ENCODE results near the gene DSCAML1.

The DSCAML1 gene

DNA sequence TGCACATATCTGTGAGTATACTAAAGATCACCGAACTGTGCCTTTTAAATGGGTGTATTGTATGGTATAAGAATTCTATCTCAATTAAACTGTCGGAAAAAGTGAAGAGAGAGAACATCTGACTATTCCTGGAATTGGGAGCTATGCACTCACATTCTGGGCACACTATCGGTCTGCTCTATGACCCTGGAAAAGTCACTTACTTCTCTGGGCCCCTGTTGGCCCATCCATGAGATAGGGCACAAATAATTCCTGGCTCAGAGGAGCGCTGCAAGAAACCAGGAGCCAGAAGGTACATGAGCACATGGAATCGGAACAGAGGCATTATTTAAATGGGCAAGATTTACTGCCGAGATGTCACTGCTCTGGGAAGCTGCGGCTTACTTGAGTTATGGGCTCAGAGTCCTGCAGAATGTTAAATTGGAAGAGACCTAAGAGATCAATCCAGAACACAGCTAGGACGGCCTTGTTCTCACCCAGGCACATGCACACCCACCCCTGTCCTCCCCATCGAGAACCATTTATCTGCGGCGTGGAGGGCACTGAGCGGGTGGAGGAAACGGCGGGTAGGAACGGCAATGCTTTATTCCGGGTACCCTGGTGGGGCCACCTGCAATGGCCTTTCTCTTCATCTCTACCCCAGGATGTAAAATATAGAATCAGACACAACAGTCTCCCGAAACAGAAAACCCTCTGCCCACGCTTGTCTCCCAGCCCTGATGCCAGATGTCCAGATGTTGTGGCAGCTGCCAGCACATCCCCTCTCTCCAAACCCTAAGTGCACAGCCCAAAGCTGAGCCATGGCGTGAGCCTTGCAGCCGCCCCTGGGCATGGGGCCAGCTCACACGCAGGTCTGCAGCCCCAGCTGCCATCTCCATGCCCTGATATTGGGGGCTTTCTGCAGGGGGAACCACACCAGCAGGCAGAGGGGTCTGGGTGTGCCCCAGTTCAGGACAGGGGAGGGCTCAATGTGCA, 142.4 kb downstream of the DSCAML1 start:
- H3K4me3 ChIP-seq (ENCODE audit: low read depth, low read length), result no peak overlapping the region
- H3K27me3 ChIP-seq (ENCODE audit: control insufficient read depth, insufficient read depth, low read length), result no peaks in the 10 kb centered on the region
- H3K27ac ChIP-seq (ENCODE audit: low read depth, low read length), result no peak overlapping the region
- H3K9me3 ChIP-seq (ENCODE audit: control insufficient read depth, insufficient read depth, low read length), result no peaks in the 10 kb centered on the region
- H3K36me3 ChIP-seq (ENCODE audit: control insufficient read depth, insufficient read depth, low read length), result no peaks in the 10 kb centered on the region
- H3K9ac ChIP-seq (ENCODE audit: low read depth, low read length), result no peak overlapping the region
- no peaks in the 10 kb centered on the region for H3K4me1 ChIP-seq (ENCODE audit: control insufficient read depth, insufficient read depth, low read length)

DNA sequence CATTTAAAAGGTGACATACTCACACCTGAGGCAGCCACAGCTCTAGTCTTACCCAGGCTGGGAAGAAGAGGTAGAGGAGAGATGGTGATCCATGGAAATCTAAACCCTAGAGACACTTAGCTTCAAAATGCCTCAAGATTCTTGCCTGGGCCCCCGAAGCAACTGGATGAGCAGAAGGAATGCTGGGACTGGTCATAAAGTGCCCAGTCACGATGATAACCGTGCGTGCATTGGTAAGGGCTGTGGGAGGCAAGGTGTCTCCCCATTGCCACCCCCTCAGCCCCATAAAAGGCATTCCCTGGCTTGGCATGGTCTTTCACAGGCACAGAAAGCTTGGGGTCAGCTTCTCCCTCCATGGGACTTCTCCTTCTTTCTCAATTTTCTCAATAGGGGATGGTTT, 144.5 kb downstream of the DSCAML1 start:
- H3K27me3 ChIP-seq (ENCODE audit: control insufficient read depth, insufficient read depth, low read length), result no peaks in the 10 kb centered on the region
- H3K36me3 ChIP-seq (ENCODE audit: control insufficient read depth, insufficient read depth, low read length), result no peaks in the 10 kb centered on the region
- no peaks in the 10 kb centered on the region for H3K9me3 ChIP-seq (ENCODE audit: control insufficient read depth, insufficient read depth, low read length)
- no peaks in the 10 kb centered on the region for H3K4me1 ChIP-seq (ENCODE audit: control insufficient read depth, insufficient read depth, low read length)
- H3K4me3 ChIP-seq (ENCODE audit: low read depth, low read length), result no peak overlapping the region
- H3K9ac ChIP-seq (ENCODE audit: low read depth, low read length), result no peak overlapping the region
- no peak overlapping the region for H3K27ac ChIP-seq (ENCODE audit: low read depth, low read length)

DNA sequence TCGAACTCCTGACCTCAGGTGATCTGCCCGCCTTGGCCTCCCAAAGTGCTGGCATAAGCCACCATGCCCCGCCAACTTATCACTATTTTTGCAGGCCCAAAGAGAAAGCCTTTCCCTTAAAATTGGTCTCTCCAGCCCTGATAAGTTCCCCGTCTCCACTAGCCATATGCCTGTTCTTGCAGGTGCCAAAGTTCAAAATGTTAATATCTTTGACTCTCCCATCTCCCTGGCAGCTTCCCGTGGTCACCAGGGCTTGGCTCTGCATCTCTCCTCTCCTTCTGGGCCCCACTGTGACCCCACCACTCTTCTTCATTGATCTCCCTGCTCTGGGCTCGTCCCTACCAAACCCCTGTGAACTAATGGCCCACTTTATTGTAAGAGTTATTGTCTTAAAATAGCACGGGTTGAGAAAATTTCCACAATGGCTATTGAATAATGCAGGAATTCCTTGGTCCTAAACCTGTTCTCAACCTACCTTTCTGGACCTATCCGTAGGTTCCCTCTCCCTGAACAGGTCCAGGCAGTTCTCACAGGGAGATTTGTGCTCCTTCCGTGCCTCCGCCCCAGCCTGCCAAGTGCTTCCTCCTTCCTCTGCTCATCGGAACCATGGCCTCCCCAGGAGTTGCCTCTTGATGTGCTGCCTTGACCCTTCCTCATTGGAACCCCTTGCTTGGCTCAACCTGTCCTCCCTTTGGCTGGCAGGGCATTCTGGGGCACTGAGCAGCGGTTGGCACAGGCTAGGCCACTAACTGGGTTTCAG, 147.5 kb downstream of the DSCAML1 start:
- H3K4me1 ChIP-seq (ENCODE audit: control insufficient read depth, insufficient read depth, low read length), result no peaks in the 10 kb centered on the region
- no peaks in the 10 kb centered on the region for H3K36me3 ChIP-seq (ENCODE audit: control insufficient read depth, insufficient read depth, low read length)
- H3K27me3 ChIP-seq (ENCODE audit: control insufficient read depth, insufficient read depth, low read length), result no peaks in the 10 kb centered on the region
- no peak overlapping the region for H3K27ac ChIP-seq (ENCODE audit: low read depth, low read length)
- no peak overlapping the region for H3K4me3 ChIP-seq (ENCODE audit: low read depth, low read length)
- H3K9me3 ChIP-seq (ENCODE audit: control insufficient read depth, insufficient read depth, low read length), result no peaks in the 10 kb centered on the region
- H3K9ac ChIP-seq (ENCODE audit: low read depth, low read length), result no peak overlapping the region

DNA sequence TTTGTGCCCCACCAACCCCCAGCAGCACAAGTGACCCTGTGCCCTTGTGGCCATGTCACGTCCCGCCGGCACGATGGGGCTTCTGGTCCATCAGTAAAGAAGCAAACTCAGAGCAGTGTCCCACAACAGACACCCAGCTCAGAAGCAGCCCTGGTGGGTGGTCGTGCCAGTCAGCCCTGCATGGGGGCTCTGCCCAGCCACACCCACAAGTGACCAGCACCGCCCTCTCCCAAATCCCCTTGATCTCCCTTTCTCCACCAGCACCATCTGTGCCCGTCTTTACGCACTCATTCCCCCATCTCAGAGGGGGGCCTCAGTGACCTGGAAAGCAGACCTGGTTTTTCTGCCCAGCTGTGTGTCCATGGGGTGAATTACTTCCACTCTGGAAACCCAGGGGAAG, 149.1 kb downstream of the DSCAML1 start:
- Histone ChIP-seq H3K27ac (ENCODE audit: low read depth, low read length) (no peak overlapping the region), H3K27me3 (ENCODE audit: control insufficient read depth, insufficient read depth, low read length) (no peaks in the 10 kb centered on the region), H3K9me3 (ENCODE audit: control insufficient read depth, insufficient read depth, low read length) (no peaks in the 10 kb centered on the region)

DNA sequence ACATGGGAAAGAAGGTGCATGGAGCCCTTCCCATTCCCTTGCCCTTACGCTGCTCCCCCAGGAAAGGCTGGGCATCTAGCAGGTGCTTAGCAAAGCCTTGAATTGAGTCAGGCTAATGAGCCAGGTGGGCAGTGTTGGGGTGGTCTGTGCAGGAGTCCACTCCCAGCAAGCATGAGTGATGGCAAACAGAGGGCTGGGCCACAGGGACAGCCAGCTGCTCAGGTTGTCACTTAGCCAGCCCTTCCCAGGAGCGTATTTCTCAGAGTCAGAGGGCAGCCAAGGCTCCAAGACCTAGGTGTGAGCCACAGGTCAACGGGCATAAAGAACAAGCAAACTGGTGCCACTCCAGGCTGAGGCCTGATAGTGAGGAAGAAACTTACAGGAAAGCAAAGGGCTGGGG, 149.8 kb downstream of the DSCAML1 start:
- no peaks in the 10 kb centered on the region for H3K27me3 ChIP-seq (ENCODE audit: control insufficient read depth, insufficient read depth, low read length)
- no peak overlapping the region for H3K4me3 ChIP-seq (ENCODE audit: low read depth, low read length)
- H3K4me1 ChIP-seq (ENCODE audit: control insufficient read depth, insufficient read depth, low read length), result no peaks in the 10 kb centered on the region
- no peak overlapping the region for H3K27ac ChIP-seq (ENCODE audit: low read depth, low read length)
- H3K9ac ChIP-seq (ENCODE audit: low read depth, low read length), result no peak overlapping the region
- no peaks in the 10 kb centered on the region for H3K36me3 ChIP-seq (ENCODE audit: control insufficient read depth, insufficient read depth, low read length)
- H3K9me3 ChIP-seq (ENCODE audit: control insufficient read depth, insufficient read depth, low read length), result no peaks in the 10 kb centered on the region

More for the DNA sequence above, 149.1 kb downstream of the DSCAML1 start:
- no peak overlapping the region for H3K9ac ChIP-seq (ENCODE audit: low read depth, low read length)
- H3K4me1 ChIP-seq (ENCODE audit: control insufficient read depth, insufficient read depth, low read length), result no peaks in the 10 kb centered on the region
- no peaks in the 10 kb centered on the region for H3K36me3 ChIP-seq (ENCODE audit: control insufficient read depth, insufficient read depth, low read length)
- H3K4me3 ChIP-seq (ENCODE audit: low read depth, low read length), result no peak overlapping the region

DNA sequence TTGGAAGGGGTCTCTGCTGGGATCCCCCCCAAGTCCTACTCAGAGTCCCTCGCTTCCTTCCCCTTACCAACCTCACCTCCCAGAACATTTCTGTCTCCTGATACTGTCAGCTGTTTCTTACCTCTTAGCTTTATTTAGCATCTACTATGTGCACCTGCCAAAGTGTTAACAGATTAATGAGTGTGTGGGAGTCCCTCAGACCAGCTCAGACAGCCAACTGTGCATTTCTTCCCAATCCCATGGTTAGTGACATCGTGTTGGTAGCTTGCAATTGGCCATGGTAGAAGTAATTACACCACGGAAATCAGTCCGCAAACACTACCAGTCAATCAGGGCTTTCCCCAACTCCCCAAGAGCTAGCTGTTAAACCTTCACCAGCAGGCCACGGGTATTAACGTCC, 150.6 kb downstream of the DSCAML1 start:
- H3K9me3 ChIP-seq (ENCODE audit: control insufficient read depth, insufficient read depth, low read length), result no peaks in the 10 kb centered on the region
- H3K4me3 ChIP-seq (ENCODE audit: low read depth, low read length), result no peak overlapping the region
- no peak overlapping the region for H3K27ac ChIP-seq (ENCODE audit: low read depth, low read length)
- H3K4me1 ChIP-seq (ENCODE audit: control insufficient read depth, insufficient read depth, low read length), result no peaks in the 10 kb centered on the region
- H3K27me3 ChIP-seq (ENCODE audit: control insufficient read depth, insufficient read depth, low read length), result no peaks in the 10 kb centered on the region
- no peaks in the 10 kb centered on the region for H3K36me3 ChIP-seq (ENCODE audit: control insufficient read depth, insufficient read depth, low read length)
- no peak overlapping the region for H3K9ac ChIP-seq (ENCODE audit: low read depth, low read length)

DNA sequence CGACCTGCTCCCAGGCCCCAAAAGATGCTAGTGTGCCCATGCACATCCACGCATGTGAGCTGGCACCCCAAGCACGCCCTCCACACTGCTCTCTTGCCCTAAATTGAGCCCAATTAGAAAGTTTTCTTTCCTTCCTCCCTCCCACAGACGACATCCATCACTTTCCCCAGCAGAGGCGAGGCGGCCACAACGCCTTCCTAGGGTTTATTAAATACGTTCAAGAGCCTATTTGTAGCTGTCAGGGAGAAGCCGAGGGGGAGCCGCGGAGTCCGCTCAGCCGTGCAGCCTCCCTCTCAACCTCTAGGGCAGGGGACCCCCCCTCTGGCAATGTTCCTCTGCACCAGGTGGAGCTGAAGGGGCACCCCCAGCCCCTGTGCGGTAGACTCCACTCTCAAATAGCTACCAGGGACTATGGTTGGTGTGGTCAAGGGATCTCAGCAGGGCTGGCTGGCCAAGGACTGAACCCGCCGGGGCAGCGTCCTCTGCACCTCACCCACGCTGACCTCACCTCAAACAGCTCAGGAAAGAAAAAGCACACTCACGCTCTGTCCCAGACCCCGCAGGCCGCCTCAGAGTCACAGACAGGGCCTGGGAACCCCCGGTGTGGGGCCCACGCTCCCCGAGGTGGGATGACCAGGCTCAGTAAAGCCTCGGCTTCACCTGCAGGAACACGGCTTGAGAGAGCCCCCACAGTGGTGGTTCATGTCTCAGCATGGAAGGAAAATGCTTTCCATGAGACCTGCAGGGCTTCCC, 152.4 kb downstream of the DSCAML1 start:
- H3K9ac ChIP-seq (ENCODE audit: low read depth, low read length), result no peak overlapping the region
- H3K27ac ChIP-seq (ENCODE audit: low read depth, low read length), result no peak overlapping the region
- no peaks in the 10 kb centered on the region for H3K4me1 ChIP-seq (ENCODE audit: control insufficient read depth, insufficient read depth, low read length)
- no peak overlapping the region for H3K4me3 ChIP-seq (ENCODE audit: low read depth, low read length)
- no peaks in the 10 kb centered on the region for H3K27me3 ChIP-seq (ENCODE audit: control insufficient read depth, insufficient read depth, low read length)
- no peaks in the 10 kb centered on the region for H3K9me3 ChIP-seq (ENCODE audit: control insufficient read depth, insufficient read depth, low read length)
- H3K36me3 ChIP-seq (ENCODE audit: control insufficient read depth, insufficient read depth, low read length), result no peaks in the 10 kb centered on the region

DNA sequence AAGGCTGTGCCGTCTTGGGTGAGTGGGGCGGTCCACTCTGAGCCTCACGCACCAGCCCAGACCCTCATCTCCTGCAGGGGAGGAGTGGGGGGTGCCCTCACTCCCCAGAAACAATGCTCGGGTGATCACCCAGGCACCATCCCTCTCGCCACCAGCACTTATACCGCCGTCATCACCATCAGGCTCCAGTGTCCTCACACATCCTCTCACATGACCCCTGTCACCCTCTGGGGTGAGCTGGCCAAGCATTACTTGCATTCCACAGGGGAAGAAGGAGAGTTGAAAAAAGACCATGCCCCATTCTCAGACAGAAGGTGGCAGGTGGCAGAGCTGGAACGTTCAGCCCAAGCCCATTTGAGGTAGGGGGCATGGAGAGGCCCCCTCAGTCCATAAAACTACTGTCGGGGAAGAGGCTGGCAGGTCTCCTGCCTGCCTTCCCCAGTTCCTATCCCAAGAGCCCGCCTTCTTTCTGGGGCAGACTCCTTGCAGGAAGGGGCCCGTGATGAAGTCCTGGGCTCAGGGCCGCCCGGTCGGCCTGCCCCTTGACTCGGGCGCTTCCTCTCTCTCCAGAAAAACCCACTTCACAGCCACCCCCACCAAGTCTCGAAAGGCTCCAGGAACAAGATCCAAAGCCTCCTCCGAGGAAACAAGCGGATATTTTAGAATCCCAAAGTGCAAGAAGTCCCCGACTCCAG, 153.3 kb downstream of the DSCAML1 start:
- Histone ChIP-seq H3K4me1 (ENCODE audit: control insufficient read depth, insufficient read depth, low read length) (no peaks in the 10 kb centered on the region), H3K27me3 (ENCODE audit: control insufficient read depth, insufficient read depth, low read length) (no peaks in the 10 kb centered on the region), H3K27ac (ENCODE audit: low read depth, low read length) (no peak overlapping the region), H3K9me3 (ENCODE audit: control insufficient read depth, insufficient read depth, low read length) (no peaks in the 10 kb centered on the region), H3K36me3 (ENCODE audit: control insufficient read depth, insufficient read depth, low read length) (no peaks in the 10 kb centered on the region), H3K9ac (ENCODE audit: low read depth, low read length) (no peak overlapping the region), H3K4me3 (ENCODE audit: low read depth, low read length) (no peak overlapping the region)

DNA sequence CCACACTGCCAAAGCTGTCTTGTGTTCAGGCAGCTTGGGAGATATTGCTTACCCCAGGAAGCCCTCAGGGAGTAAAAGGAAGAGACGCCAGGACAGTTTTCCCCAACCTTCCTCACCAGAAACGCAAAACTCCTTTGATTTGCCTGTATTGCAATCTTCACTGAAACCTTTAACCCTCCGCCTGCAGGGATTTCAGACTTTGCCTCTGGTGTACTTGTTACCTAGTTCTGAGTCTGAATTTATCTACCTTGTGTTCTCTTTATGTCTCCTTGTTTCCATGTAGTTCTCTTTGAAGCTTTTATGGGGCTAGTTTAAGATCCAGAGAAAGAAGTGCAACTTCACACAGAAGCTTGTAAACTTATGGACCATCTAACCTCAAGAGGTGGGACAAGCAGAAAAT, 154.2 kb downstream of the DSCAML1 start:
- Histone ChIP-seq H3K27me3 (ENCODE audit: control insufficient read depth, insufficient read depth, low read length) (no peaks in the 10 kb centered on the region), H3K9ac (ENCODE audit: low read depth, low read length) (no peak overlapping the region), H3K9me3 (ENCODE audit: control insufficient read depth, insufficient read depth, low read length) (no peaks in the 10 kb centered on the region), H3K4me3 (ENCODE audit: low read depth, low read length) (no peak overlapping the region), H3K4me1 (ENCODE audit: control insufficient read depth, insufficient read depth, low read length) (peaks cover 2% of the 10 kb centered on the region; the same call in 1 of the 2 replicates), H3K36me3 (ENCODE audit: control insufficient read depth, insufficient read depth, low read length) (no peaks in the 10 kb centered on the region), H3K27ac (ENCODE audit: low read depth, low read length) (no peak overlapping the region)

DNA sequence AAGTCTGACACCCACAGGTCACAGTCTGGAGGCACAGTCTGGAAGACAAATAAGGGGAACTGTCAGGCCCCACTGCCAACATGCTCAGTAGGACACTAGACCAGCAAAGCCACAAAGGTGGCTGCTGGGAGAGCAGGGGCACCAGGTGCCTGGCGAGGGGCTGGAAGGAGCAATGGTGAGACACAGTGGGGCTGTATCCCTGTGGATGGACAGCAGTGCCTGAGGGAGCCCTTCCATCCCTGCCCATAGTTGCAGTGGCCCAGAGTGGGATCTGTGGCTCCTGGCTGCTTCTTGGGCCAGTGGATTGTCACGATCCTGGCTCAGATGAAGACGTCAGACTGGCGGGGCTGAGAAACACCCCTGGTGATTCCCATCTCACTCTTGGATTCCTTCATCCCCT, 154.6 kb downstream of the DSCAML1 start:
- Histone ChIP-seq H3K36me3 (ENCODE audit: control insufficient read depth, insufficient read depth, low read length) (no peaks in the 10 kb centered on the region), H3K4me1 (ENCODE audit: control insufficient read depth, insufficient read depth, low read length) (peaks cover 5% of the 10 kb centered on the region; the same call in 1 of the 2 replicates), H3K9ac (ENCODE audit: low read depth, low read length) (no peak overlapping the region), H3K27me3 (ENCODE audit: control insufficient read depth, insufficient read depth, low read length) (no peaks in the 10 kb centered on the region), H3K27ac (ENCODE audit: low read depth, low read length) (no peak overlapping the region), H3K9me3 (ENCODE audit: control insufficient read depth, insufficient read depth, low read length) (no peaks in the 10 kb centered on the region), H3K4me3 (ENCODE audit: low read depth, low read length) (no peak overlapping the region)

Measured in HUES48 (cell line).